Natural killer cell (primary cell): Measurements from ENCODE around the gene RABGAP1L. TPM values are rescaled to one million over a fixed set of nuclear protein-coding genes. Genes with fewer than 3 reads are reported as not detected.

Source experiments
- ATAC-seq, 3 donors: fragments of 150-1000 bp in 2 of 3; fragments of 200-7000 bp in 1 of 3; cut with Tn5 transposase; 1 replicate in 1 of 3; 2 replicates in 2 of 3; pipeline ENCODE4 v1.10.0; 2021; ENCODE audit warnings: mild to moderate bottlenecking in 2 of 3, moderate library complexity in 2 of 3
- DNase-seq, 2 donors: peaks; one replicate each; pipeline versions ENCODE4 v3.0.0 to v3.0.0-alpha.2; 2013 to 2021; ENCODE audit warnings: mixed read lengths in 1 of 2
- H3K27ac ChIP-seq: one replicate; pipeline ENCODE4 v1.5.1; 2013; ENCODE audit warnings: mild to moderate bottlenecking, low read length
- H3K27me3 ChIP-seq: one replicate; pipeline ENCODE4 v1.6.1; 2013; ENCODE audit warnings: low read length; ENCODE audit not compliant: control insufficient read depth, insufficient read depth
- H3K36me3 ChIP-seq: one replicate; pipeline ENCODE4 v1.6.1; 2013; ENCODE audit warnings: low read length; ENCODE audit not compliant: control insufficient read depth, insufficient read depth
- H3K4me1 ChIP-seq: one replicate; pipeline ENCODE4 v1.6.1; 2013; ENCODE audit warnings: low read length; ENCODE audit not compliant: control insufficient read depth, insufficient read depth
- H3K4me3 ChIP-seq: one replicate; pipeline ENCODE4 v1.5.1; 2013; ENCODE audit warnings: low read length
- H3K9me3 ChIP-seq: one replicate; pipeline ENCODE4 v1.6.1; 2013; ENCODE audit warnings: low read length; ENCODE audit not compliant: control insufficient read depth, insufficient read depth
- H3K27ac Mint-ChIP-seq, 2 donors: one replicate each; pipeline ENCODE4 v1.8.0; 2022; ENCODE audit warnings: mild to moderate bottlenecking in 2 of 2, mixed read lengths in 2 of 2, moderate library complexity in 1 of 2
- H3K27me3 Mint-ChIP-seq, 2 donors: one replicate each; pipeline ENCODE4 v1.8.0; 2022; ENCODE audit warnings: low read depth in 2 of 2, mixed read lengths in 2 of 2
- H3K36me3 Mint-ChIP-seq: one replicate; pipeline ENCODE4 v1.8.0; 2022; ENCODE audit warnings: mixed read lengths
- H3K4me1 Mint-ChIP-seq, 2 donors: one replicate each; pipeline ENCODE4 v1.8.0; 2022; ENCODE audit warnings: mixed read lengths in 2 of 2
- H3K4me3 Mint-ChIP-seq: one replicate; pipeline ENCODE4 v1.8.0; 2022; ENCODE audit warnings: mild to moderate bottlenecking, moderate library complexity, mixed read lengths
- H3K9me3 Mint-ChIP-seq, 2 donors: one replicate each; pipeline ENCODE4 v1.8.0; 2022; ENCODE audit warnings: mixed read lengths in 2 of 2
- CTCF ChIP-seq: fragments of 200-600 bp; IDR thresholded peaks from one replicate; pipeline ENCODE4 v1.8.0; 2022; ENCODE audit warnings: antibody characterized with exemption
- WGBS: methylation state at CpG from one replicate; pipeline ENCODE4 v1.1.7; 2013; ENCODE audit warnings: missing lambda C conversion rate; ENCODE audit not compliant: insufficient coverage; 5-methylcytosine and 5-hydroxymethylcytosine counted together
- intact Hi-C: fragments of 100-400 bp; cut with micrococcal nuclease; formaldehyde crosslinking; loops from one replicate; pipeline ENCODE4 v1.14.2; 2022
- total RNA-seq, 4 donors: library from RNA; stranded (reverse); fragments of 120-200 nt in 1 of 4; gene quantifications; one replicate each; pipeline versions ENCODE4 v1.2.3 to v1.2.4, GENCODE V29; 2013 to 2022

RABGAP1L gene
- total RNA-seq, 3 donors from 2014 or later (not counting 1 experiment from before 2014, with no cell fraction given): 145 to 168 (median 153) TPM

GRCh38 chr1:174957829-174958228, 798.5 kb downstream of the RABGAP1L start:
- intact Hi-C loops: no loop called here

GRCh38 chr1:174958396-174958795, 799.1 kb downstream of the RABGAP1L start:
- ATAC-seq (no peak), DNase-seq (no peak)
- H3K36me3 Mint-ChIP-seq: no peaks in the 10 kb centered on the region
- H3K27ac Mint-ChIP-seq: peak overlapping the region; percentile 51 to 80
- Histone ChIP-seq H3K4me1 (peaks cover 2% of the 10 kb centered on the region), H3K4me3 (no peak overlapping the region), H3K36me3 (no peaks in the 10 kb centered on the region), H3K9me3 (no peaks in the 10 kb centered on the region), H3K27ac (no peak overlapping the region), H3K27me3 (no peaks in the 10 kb centered on the region)
- H3K9me3 Mint-ChIP-seq: no peaks in the 10 kb centered on the region
- no peak for TF ChIP-seq CTCF
- no peak overlapping the region for H3K4me3 Mint-ChIP-seq
- H3K27me3 Mint-ChIP-seq: no peaks in the 10 kb centered on the region
- H3K4me1 Mint-ChIP-seq: peaks cover 21 to 26% of the 10 kb centered on the region in 2 donors
- intact Hi-C loops: no loop called here
- 79% methylated on average over 1 of the region's 1 CpG for WGBS

More at GRCh38 chr1:174957829-174958228, 798.5 kb downstream of the RABGAP1L start:
- H3K36me3 ChIP-seq: no peaks in the 10 kb centered on the region
- H3K4me1 ChIP-seq: peaks cover 2% of the 10 kb centered on the region
- H3K9me3 Mint-ChIP-seq: no peaks in the 10 kb centered on the region
- no peak overlapping the region for H3K4me3 Mint-ChIP-seq
- no peaks in the 10 kb centered on the region for H3K27me3 Mint-ChIP-seq
- H3K27ac ChIP-seq: no peak overlapping the region
- H3K27ac Mint-ChIP-seq: peak overlapping the region; percentile 51 to 80
- no peak overlapping the region for H3K4me3 ChIP-seq
- H3K36me3 Mint-ChIP-seq: no peaks in the 10 kb centered on the region
- H3K4me1 Mint-ChIP-seq: peaks cover 21 to 22% of the 10 kb centered on the region in 2 donors
- DNase-seq: no peak
- H3K27me3 ChIP-seq: no peaks in the 10 kb centered on the region
- H3K9me3 ChIP-seq: no peaks in the 10 kb centered on the region
- peak in 1 of 3 donors; percentile 26 for ATAC-seq
- TF ChIP-seq CTCF: no peak

- no peaks in the 10 kb centered on the region for H3K9me3 Mint-ChIP-seq
- Histone ChIP-seq H3K4me1 (peaks cover 3% of the 10 kb centered on the region), H3K4me3 (no peak overlapping the region), H3K27ac (no peak overlapping the region), H3K36me3 (no peaks in the 10 kb centered on the region), H3K27me3 (no peaks in the 10 kb centered on the region), H3K9me3 (no peaks in the 10 kb centered on the region)
- no peaks in the 10 kb centered on the region for H3K36me3 Mint-ChIP-seq
- peaks cover 34 to 39% of the 10 kb centered on the region in 2 donors for H3K4me1 Mint-ChIP-seq
- H3K27ac Mint-ChIP-seq: no peak overlapping the region
- intact Hi-C loops: loop anchor here (10.0 kb wide), 1 partner anchor 936 kb away; the partner anchor contains the start of gene RC3H1
- no peak for DNase-seq
- WGBS: no CpG with 5 or more reads among the region's 2 CpGs
- no peak overlapping the region for H3K4me3 Mint-ChIP-seq
- ATAC-seq: no peak
- TF ChIP-seq CTCF: no peak
- H3K27me3 Mint-ChIP-seq: no peaks in the 10 kb centered on the region
Measured at GRCh38 chr1:174960362-174960761, 801.0 kb downstream of the RABGAP1L start.

GRCh38 chr1:174963529-174964125, 804.3 kb downstream of the RABGAP1L start:
- Histone ChIP-seq H3K36me3 (no peaks in the 10 kb centered on the region), H3K27ac (peak overlapping the region; percentile 67), H3K4me3 (no peak overlapping the region), H3K27me3 (no peaks in the 10 kb centered on the region), H3K4me1 (peaks cover 18% of the 10 kb centered on the region), H3K9me3 (no peaks in the 10 kb centered on the region)
- peak overlapping the region; percentile 82 for H3K4me3 Mint-ChIP-seq
- ATAC-seq (no peak), DNase-seq (peak in 1 of 2 donors; percentile 57)
- no peaks in the 10 kb centered on the region for H3K27me3 Mint-ChIP-seq
- no peak for TF ChIP-seq CTCF
- H3K27ac Mint-ChIP-seq: peak overlapping the region; percentile 90 to 99
- H3K4me1 Mint-ChIP-seq: peaks cover 45 to 52% of the 10 kb centered on the region in 2 donors
- no peaks in the 10 kb centered on the region for H3K36me3 Mint-ChIP-seq
- WGBS: 76% methylated on average over 2 of the region's 2 CpGs
- intact Hi-C loops: loop anchor here (1.0 to 10.0 kb wide), 2 partner anchors 164 to 939 kb away; partner anchors contain the start of gene RC3H1
- no peaks in the 10 kb centered on the region for H3K9me3 Mint-ChIP-seq
